ENCODE data around the gene WWOX.

The WWOX gene

DNA sequence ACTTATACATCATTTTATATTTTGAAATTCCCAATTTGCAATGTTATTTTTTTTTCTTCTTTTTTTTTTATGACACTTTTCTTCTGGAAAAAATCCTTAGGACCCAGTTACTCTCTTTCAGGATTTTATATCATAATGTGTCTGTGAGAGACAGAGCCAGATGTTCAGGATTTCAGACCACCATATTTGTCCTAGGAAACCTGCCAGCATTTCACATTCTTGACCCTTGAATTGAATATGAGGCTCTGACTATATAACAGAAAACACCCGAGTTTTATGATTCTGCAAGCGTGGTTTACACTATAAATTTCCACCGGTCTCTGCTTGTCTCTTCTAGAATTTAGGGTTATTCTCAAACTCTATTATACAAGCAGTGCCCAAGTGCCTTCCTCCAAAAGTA, 621.0 kb downstream of the WWOX start:
- TF ChIP-seq, protein P1, sequence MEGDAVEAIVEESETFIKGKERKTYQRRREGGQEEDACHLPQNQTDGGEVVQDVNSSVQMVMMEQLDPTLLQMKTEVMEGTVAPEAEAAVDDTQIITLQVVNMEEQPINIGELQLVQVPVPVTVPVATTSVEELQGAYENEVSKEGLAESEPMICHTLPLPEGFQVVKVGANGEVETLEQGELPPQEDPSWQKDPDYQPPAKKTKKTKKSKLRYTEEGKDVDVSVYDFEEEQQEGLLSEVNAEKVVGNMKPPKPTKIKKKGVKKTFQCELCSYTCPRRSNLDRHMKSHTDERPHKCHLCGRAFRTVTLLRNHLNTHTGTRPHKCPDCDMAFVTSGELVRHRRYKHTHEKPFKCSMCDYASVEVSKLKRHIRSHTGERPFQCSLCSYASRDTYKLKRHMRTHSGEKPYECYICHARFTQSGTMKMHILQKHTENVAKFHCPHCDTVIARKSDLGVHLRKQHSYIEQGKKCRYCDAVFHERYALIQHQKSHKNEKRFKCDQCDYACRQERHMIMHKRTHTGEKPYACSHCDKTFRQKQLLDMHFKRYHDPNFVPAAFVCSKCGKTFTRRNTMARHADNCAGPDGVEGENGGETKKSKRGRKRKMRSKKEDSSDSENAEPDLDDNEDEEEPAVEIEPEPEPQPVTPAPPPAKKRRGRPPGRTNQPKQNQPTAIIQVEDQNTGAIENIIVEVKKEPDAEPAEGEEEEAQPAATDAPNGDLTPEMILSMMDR (conservative IDR thresholded peaks at IDR 0.05; ENCODE audit: low read depth, low read length) = no peak
- Histone ChIP-seq H3K27ac (no peak overlapping the region), H2AFZ (ENCODE audit: low read depth) (no peak overlapping the region), H3K79me2 (ENCODE audit: insufficient read depth, low read depth) (no peaks in the 10 kb centered on the region), H3K4me2 (no peak overlapping the region), H3K36me3 (ENCODE audit: insufficient read depth) (no peaks in the 10 kb centered on the region), H3K4me1 (ENCODE audit: low read depth, poor library complexity, severe bottlenecking) (no peaks in the 10 kb centered on the region), H3K4me3 (IDR thresholded peaks at IDR 0.05; ENCODE audit: insufficient read depth, low read depth, low read length) (no peak overlapping the region), H4K20me1 (ENCODE audit: insufficient read depth) (no peaks in the 10 kb centered on the region), H3K9ac (no peak overlapping the region), H3K27me3 (ENCODE audit: insufficient read depth, low read depth) (no peaks in the 10 kb centered on the region)

DNA sequence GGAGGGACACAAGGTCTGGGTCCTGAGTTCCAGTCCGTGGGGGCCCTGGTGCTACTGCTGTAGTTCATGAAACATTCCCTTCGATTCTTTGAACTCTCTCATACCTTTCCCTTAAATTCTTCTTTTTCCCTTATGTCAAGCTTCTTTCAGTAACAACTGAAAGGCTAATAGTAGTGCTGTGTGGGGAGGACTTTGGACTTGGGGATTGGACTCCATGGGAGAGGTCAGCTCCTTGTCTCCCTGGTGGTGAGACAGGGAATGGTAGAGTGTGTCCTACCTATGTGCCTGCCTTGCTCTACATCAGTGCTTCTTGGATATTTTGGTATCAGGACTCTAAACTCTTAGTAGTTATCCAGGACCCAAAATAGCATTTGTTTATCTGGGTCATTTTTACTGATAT, 628.1 kb downstream of the WWOX start:
- Histone ChIP-seq H2AFZ (ENCODE audit: low read depth) (no peak overlapping the region), H3K4me3 (IDR thresholded peaks at IDR 0.05; ENCODE audit: insufficient read depth, low read depth, low read length) (no peak overlapping the region), H4K20me1 (ENCODE audit: insufficient read depth) (no peaks in the 10 kb centered on the region), H3K27me3 (ENCODE audit: insufficient read depth, low read depth) (no peaks in the 10 kb centered on the region), H3K27ac (no peak overlapping the region), H3K36me3 (ENCODE audit: insufficient read depth) (no peaks in the 10 kb centered on the region), H3K4me1 (ENCODE audit: low read depth, poor library complexity, severe bottlenecking) (no peaks in the 10 kb centered on the region), H3K9ac (no peak overlapping the region), H3K4me2 (no peak overlapping the region), H3K79me2 (ENCODE audit: insufficient read depth, low read depth) (no peaks in the 10 kb centered on the region)
- TF ChIP-seq, protein P1 (conservative IDR thresholded peaks at IDR 0.05; ENCODE audit: low read depth, low read length) = no peak

DNA sequence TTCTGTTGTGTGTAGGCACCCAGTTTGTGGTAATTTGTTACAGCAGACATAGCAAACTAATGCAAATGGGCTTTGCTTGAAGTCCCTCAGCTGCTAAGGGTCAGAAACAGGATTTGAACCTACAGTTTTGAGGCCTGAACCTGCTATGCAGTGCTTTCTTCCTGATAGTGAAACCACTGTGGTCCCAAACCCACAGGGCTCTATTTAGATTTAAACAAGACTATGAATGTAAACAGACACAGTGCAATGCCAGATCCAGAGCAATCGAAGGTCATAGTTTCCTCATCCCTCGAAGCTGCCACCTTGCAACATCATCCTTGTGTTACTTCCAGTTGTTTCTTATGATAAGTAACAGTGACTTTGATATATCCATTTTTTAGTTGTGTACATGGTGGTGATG, 630.2 kb downstream of the WWOX start:
- H3K36me3 ChIP-seq (ENCODE audit: insufficient read depth) = no peaks in the 10 kb centered on the region
- no peak overlapping the region for H3K9ac ChIP-seq
- no peaks in the 10 kb centered on the region for H3K4me1 ChIP-seq (ENCODE audit: low read depth, poor library complexity, severe bottlenecking)
- H2AFZ ChIP-seq (ENCODE audit: low read depth) = no peak overlapping the region
- TF ChIP-seq, protein P1 (conservative IDR thresholded peaks at IDR 0.05; ENCODE audit: low read depth, low read length) = no peak
- no peaks in the 10 kb centered on the region for H4K20me1 ChIP-seq (ENCODE audit: insufficient read depth)
- H3K27me3 ChIP-seq (ENCODE audit: insufficient read depth, low read depth) = no peaks in the 10 kb centered on the region
- H3K27ac ChIP-seq = no peak overlapping the region
- H3K4me3 ChIP-seq (IDR thresholded peaks at IDR 0.05; ENCODE audit: insufficient read depth, low read depth, low read length) = no peak overlapping the region
- H3K79me2 ChIP-seq (ENCODE audit: insufficient read depth, low read depth) = no peaks in the 10 kb centered on the region
- no peak overlapping the region for H3K4me2 ChIP-seq

DNA sequence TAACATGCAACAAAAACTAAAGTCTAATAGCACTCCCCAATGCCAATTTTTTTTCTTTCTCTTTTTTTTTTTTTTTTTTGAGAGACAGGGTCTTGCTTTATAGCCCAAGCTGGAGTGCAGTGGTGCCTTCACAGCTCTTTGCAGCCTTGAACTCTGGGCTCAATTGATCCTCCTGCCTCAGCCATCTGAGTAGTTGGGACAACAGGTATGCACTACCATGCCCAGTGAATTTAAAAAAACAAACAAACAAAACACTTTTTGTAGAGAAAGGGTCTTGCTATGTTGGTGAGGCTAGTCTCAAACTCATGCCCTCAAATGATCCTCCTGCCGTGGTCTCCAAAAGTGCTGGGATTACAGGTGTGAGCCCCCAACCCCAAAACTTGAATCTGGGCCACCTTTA, 632.3 kb downstream of the WWOX start:
- no peak overlapping the region for H3K27ac ChIP-seq
- H3K36me3 ChIP-seq (ENCODE audit: insufficient read depth) = no peaks in the 10 kb centered on the region
- H3K9ac ChIP-seq = no peak overlapping the region
- H3K4me1 ChIP-seq (ENCODE audit: low read depth, poor library complexity, severe bottlenecking) = no peaks in the 10 kb centered on the region
- H3K4me3 ChIP-seq (IDR thresholded peaks at IDR 0.05; ENCODE audit: insufficient read depth, low read depth, low read length) = no peak overlapping the region
- H2AFZ ChIP-seq (ENCODE audit: low read depth) = no peak overlapping the region
- no peaks in the 10 kb centered on the region for H3K79me2 ChIP-seq (ENCODE audit: insufficient read depth, low read depth)
- TF ChIP-seq, protein P1 (conservative IDR thresholded peaks at IDR 0.05; ENCODE audit: low read depth, low read length) = no peak
- H3K4me2 ChIP-seq = no peak overlapping the region
- H3K27me3 ChIP-seq (ENCODE audit: insufficient read depth, low read depth) = no peaks in the 10 kb centered on the region
- no peaks in the 10 kb centered on the region for H4K20me1 ChIP-seq (ENCODE audit: insufficient read depth)

DNA sequence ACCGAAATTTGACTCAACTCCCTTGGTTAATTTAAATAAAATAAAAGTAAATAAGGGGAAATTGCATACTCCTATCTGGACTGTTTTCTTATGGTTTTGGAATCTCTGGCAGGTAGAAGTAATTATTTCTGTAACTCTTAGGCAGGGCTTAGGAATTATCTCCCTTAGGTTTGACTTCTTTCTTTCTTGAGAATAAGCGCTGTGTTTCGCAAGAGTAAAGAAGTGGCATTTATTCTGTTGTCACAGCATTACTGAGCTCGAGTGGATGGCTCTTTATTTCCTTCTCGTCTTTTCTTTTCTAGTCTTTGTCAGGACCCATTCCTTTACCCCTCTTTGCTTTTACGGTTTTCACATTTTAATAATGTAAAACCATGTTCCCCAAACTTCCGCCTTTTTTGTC, 633.2 kb downstream of the WWOX start:
- Histone ChIP-seq H4K20me1 (ENCODE audit: insufficient read depth) (no peaks in the 10 kb centered on the region), H3K9ac (no peak overlapping the region), H3K79me2 (ENCODE audit: insufficient read depth, low read depth) (no peaks in the 10 kb centered on the region), H2AFZ (ENCODE audit: low read depth) (no peak overlapping the region), H3K36me3 (ENCODE audit: insufficient read depth) (no peaks in the 10 kb centered on the region), H3K27ac (no peak overlapping the region), H3K27me3 (ENCODE audit: insufficient read depth, low read depth) (no peaks in the 10 kb centered on the region), H3K4me1 (ENCODE audit: low read depth, poor library complexity, severe bottlenecking) (no peaks in the 10 kb centered on the region), H3K4me3 (IDR thresholded peaks at IDR 0.05; ENCODE audit: insufficient read depth, low read depth, low read length) (no peak overlapping the region), H3K4me2 (no peak overlapping the region)
- TF ChIP-seq, protein P1 (conservative IDR thresholded peaks at IDR 0.05; ENCODE audit: low read depth, low read length) = no peak

All from KMS-11 (cell line).